ENCODE measurements around the gene BMP6. TPM values are rescaled to one million over a fixed set of nuclear protein-coding genes. Genes with fewer than 3 reads are reported as not detected.

BMP6 gene
- total RNA-seq, 1 experiment from 2014 or later = 13.6 TPM

GRCh38 chr6:7922596-7922995 lies 196.7 kb downstream of the BMP6 start:
- intact Hi-C loops (cut with micrococcal nuclease; ENCODE audit: unreplicated experiment) = no loop called here
- POLR2A ChIA-PET = interaction anchor here (0.6 kb wide), 1 partner anchor 194 kb away, joined by 3 read pairs; no protein-coding TSS in a partner anchor
- no TSS peak for BruUV-seq (replicated peaks)

GRCh38 chr6:7924867-7925266 lies 199.0 kb downstream of the BMP6 start:
- intact Hi-C loops (cut with micrococcal nuclease; ENCODE audit: unreplicated experiment) = no loop called here
- ChIA-PET POLR2A (interaction anchor here (0.6 kb wide), 1 partner anchor 85 kb away, joined by 3 read pairs; no protein-coding TSS in a partner anchor), CTCF (no interaction called here)
- H3K27ac ChIP-seq (ENCODE audit: low read length) = no peak overlapping the region
- no peaks in the 10 kb centered on the region for H3K4me1 ChIP-seq (ENCODE audit: control insufficient read depth, insufficient read depth, low read length)
- no TSS peak for BruUV-seq (replicated peaks)
- no peak for DNase-seq (ENCODE audit: low read depth, low spot score)
- TF ChIP-seq REST (IDR thresholded peaks at IDR 0.05; ENCODE audit: insufficient read depth in 1 of 2, low read depth in 2 of 2, low read length in 1 of 2) = no peak
- TF ChIP-seq SIN3A (IDR thresholded peaks at IDR 0.05; ENCODE audit: borderline replicate concordance, insufficient read depth, low read depth, low read length) = no peak
- no peak for TF ChIP-seq CTCF (IDR thresholded peaks at IDR 0.05)
- TF ChIP-seq TCF7L2 (IDR thresholded peaks at IDR 0.05; ENCODE audit: low read depth, low read length) = no peak
- TF ChIP-seq POLR2AphosphoS5 (IDR thresholded peaks at IDR 0.05; ENCODE audit: low read depth, low read length) = no peak
- in situ Hi-C loops (cut with HindIII; ENCODE audit: low pct_unique_long_range_greater_than_20kb, low sequenced_read_pairs) = no loop called here
- no peaks in the 10 kb centered on the region for H3K27me3 ChIP-seq (ENCODE audit: control insufficient read depth, insufficient read depth, low read length)
- H3K4me3 ChIP-seq (ENCODE audit: low read depth in 2 of 2, low read length in 2 of 2) = no peak overlapping the region
- no peaks in the 10 kb centered on the region for H3K9me3 ChIP-seq (ENCODE audit: control insufficient read depth, insufficient read depth, low read depth, low read length)
- no peaks in the 10 kb centered on the region for H3K36me3 ChIP-seq (ENCODE audit: control insufficient read depth, insufficient read depth, low read length)
- ATAC-seq = no peak

More at GRCh38 chr6:7922596-7922995, 196.7 kb downstream of the BMP6 start:
- Histone ChIP-seq H3K36me3 (ENCODE audit: control insufficient read depth, insufficient read depth, low read length) (no peaks in the 10 kb centered on the region), H3K4me1 (ENCODE audit: control insufficient read depth, insufficient read depth, low read length) (no peaks in the 10 kb centered on the region), H3K27me3 (ENCODE audit: control insufficient read depth, insufficient read depth, low read length) (no peaks in the 10 kb centered on the region), H3K9me3 (ENCODE audit: control insufficient read depth, insufficient read depth, low read depth, low read length) (no peaks in the 10 kb centered on the region), H3K4me3 (ENCODE audit: low read depth in 2 of 2, low read length in 2 of 2) (no peak overlapping the region), H3K27ac (ENCODE audit: low read length) (no peak overlapping the region)
- CTCF ChIA-PET = no interaction called here
- no peak for ATAC-seq
- TF ChIP-seq REST (IDR thresholded peaks at IDR 0.05; ENCODE audit: insufficient read depth in 1 of 2, low read depth in 2 of 2, low read length in 1 of 2) = no peak
- TF ChIP-seq POLR2AphosphoS5 (IDR thresholded peaks at IDR 0.05; ENCODE audit: low read depth, low read length) = no peak
- no peak for TF ChIP-seq TCF7L2 (IDR thresholded peaks at IDR 0.05; ENCODE audit: low read depth, low read length)
- no peak for TF ChIP-seq CTCF (IDR thresholded peaks at IDR 0.05)
- no peak for TF ChIP-seq SIN3A (IDR thresholded peaks at IDR 0.05; ENCODE audit: borderline replicate concordance, insufficient read depth, low read depth, low read length)
- in situ Hi-C loops (cut with HindIII; ENCODE audit: low pct_unique_long_range_greater_than_20kb, low sequenced_read_pairs) = no loop called here
- no peak for DNase-seq (ENCODE audit: low read depth, low spot score)
